Measurements from ENCODE around the gene USP3.
A peak's percentile ranks its signal among the peaks of the same experiment; 100 is the strongest.

The USP3 gene

GRCh38 chr15:63501256-63502089, 2.9 kb upstream of the USP3 start:
- Mint-ChIP-seq H3K4me1 (peaks cover 52% of the 10 kb centered on the region), H3K4me3 (peak overlapping the region; percentile 47), H3K27me3 (no peaks in the 10 kb centered on the region), H3K9me3 (no peaks in the 10 kb centered on the region), H3K36me3 (no peaks in the 10 kb centered on the region), H3K27ac (peak overlapping the region; percentile 75)

GRCh38 chr15:63502137-63502766, 2.1 kb upstream of the USP3 start:
- H3K4me1 Mint-ChIP-seq: peaks cover 60% of the 10 kb centered on the region
- H3K27me3 Mint-ChIP-seq: no peaks in the 10 kb centered on the region
- H3K27ac Mint-ChIP-seq: peak overlapping the region; percentile 64
- H3K4me3 Mint-ChIP-seq: peak overlapping the region; percentile 16
- no peaks in the 10 kb centered on the region for H3K9me3 Mint-ChIP-seq
- H3K36me3 Mint-ChIP-seq: no peaks in the 10 kb centered on the region

DNA sequence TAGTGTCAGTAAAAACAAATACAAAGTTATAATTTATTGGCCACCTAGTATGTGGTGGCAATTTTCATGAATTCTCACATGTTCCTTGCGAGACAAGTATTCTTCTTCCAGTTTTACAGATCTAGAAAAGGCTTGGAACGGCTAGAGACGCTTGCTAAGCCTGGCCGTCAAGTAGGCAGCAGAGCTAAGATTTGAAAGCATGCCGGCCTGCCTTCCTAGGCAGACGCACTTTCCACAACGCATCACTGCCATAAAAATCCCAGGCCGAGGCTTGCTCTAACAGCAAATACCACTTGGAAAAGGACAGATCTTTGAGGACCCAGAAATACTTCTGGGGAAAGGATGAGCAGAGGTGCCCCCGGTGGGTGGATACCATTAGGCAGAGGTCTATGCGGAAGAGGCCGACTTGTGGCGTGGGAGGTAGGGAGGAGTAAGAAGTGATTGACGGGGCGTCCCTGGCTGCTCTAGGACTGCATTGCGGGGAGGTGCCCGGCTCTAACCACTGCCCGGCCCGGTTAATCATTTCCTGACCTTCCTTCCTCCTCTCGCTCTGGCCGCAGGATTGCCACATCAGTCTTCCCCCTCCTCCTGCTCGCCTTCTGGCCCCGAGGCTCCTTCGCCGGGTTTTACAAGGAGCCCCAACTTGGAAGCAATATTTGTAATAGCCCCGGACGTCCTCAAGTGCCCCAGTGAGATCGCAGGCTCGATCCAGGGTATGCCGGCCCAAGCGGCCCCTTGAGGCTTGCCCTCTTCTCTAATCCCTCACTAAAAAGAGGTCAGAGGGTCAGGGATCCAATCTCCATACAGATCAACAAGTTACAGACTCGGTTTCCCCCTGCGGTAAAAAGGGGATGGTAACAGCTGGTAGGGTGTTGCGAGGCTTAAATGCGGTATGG, 1.3 kb upstream of the USP3 start:
- H3K27ac Mint-ChIP-seq: peak overlapping the region; percentile 64
- no peaks in the 10 kb centered on the region for H3K9me3 Mint-ChIP-seq
- no peaks in the 10 kb centered on the region for H3K36me3 Mint-ChIP-seq
- peak overlapping the region; percentile 89 for H3K4me3 Mint-ChIP-seq
- no peaks in the 10 kb centered on the region for H3K27me3 Mint-ChIP-seq
- peaks cover 68% of the 10 kb centered on the region for H3K4me1 Mint-ChIP-seq

GRCh38 chr15:63503739-63504246, 600 bp upstream of the USP3 start:
- no peaks in the 10 kb centered on the region for H3K9me3 Mint-ChIP-seq
- peaks cover 74% of the 10 kb centered on the region for H3K4me1 Mint-ChIP-seq
- peak overlapping the region; percentile 89 for H3K4me3 Mint-ChIP-seq
- H3K27me3 Mint-ChIP-seq: no peaks in the 10 kb centered on the region
- H3K36me3 Mint-ChIP-seq: no peaks in the 10 kb centered on the region
- H3K27ac Mint-ChIP-seq: peak overlapping the region; percentile 64

- peaks cover 76% of the 10 kb centered on the region for H3K4me1 Mint-ChIP-seq
- H3K27me3 Mint-ChIP-seq: no peaks in the 10 kb centered on the region
- H3K36me3 Mint-ChIP-seq: no peaks in the 10 kb centered on the region
- peak overlapping the region; percentile 98 for H3K27ac Mint-ChIP-seq
- peak overlapping the region; percentile 97 for H3K4me3 Mint-ChIP-seq
- H3K9me3 Mint-ChIP-seq: no peaks in the 10 kb centered on the region
These were observed 817 bp downstream of the USP3 start for GRCh38 chr15:63504979-63505841.

DNA sequence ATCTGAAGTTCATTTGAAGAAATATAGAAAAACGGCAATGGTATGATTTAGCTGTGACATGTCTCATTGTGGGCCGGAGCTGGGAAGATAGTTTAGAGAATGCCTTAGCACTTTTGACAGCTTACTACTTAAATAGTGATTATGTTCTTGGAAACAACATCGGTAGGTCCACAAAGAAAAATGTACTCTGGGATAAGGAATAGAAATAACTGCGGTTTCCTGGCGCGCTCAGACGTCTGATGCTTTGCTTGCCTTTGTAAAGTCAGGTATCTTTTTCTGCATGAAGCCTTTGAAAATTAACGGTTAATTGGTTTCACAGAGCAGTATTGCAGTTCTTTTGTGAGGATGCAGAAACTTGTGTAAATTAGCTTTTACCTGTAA, 1.4 kb downstream of the USP3 start:
- Mint-ChIP-seq H3K36me3 (no peaks in the 10 kb centered on the region), H3K27ac (peak overlapping the region; percentile 98), H3K27me3 (no peaks in the 10 kb centered on the region), H3K9me3 (no peaks in the 10 kb centered on the region), H3K4me3 (peak overlapping the region; percentile 97), H3K4me1 (peaks cover 76% of the 10 kb centered on the region)

GRCh38 chr15:63506537-63507035, 2.2 kb downstream of the USP3 start:
- Mint-ChIP-seq H3K9me3 (no peaks in the 10 kb centered on the region), H3K4me1 (peaks cover 74% of the 10 kb centered on the region), H3K4me3 (peak overlapping the region; percentile 97), H3K27me3 (no peaks in the 10 kb centered on the region), H3K27ac (peak overlapping the region; percentile 98), H3K36me3 (no peaks in the 10 kb centered on the region)

DNA sequence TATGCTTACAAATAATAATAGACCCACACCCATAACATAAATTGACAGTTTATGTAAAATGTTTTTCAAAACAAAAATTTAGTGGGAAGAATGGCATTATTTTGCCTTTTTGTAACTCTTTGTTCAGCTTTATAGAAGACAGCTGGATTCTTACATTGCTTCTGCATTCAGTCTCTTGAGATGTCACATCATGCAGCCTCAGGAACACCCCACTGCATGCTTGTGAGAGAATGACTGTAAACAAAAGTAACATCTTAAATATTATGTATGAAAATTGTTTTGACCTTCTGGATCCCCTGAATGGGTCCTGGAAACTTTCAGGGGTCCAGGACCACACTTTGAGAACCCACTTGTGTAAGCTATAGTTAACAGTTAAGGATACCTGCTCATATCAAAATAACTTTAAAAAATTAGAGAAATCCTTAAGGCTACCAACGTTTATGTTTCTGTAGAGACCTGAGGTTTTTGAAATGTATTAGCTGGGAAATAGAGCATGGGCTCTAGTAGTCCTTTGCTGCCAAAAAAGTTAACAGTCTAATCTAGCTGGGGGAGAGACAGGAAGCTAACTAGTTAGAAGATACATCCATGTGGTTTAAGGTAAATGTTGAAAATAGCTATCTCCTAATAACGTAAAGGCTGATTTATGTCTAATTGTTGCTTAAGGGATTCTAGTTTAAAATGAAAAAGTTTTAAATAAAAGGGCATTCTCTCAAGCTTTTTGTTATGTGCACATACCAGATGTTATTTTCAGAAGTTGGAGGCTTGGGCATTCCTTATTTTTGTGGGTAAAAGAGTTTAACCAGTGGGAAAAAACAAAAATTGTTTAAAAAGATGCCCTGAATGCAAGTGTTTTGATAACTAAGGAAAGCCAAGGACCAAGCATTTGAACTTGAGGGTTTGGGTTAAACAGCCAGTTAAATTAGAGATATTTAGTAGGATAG, 3.8 kb downstream of the USP3 start:
- Mint-ChIP-seq H3K4me3 (peak overlapping the region; percentile 97), H3K27ac (peak overlapping the region; percentile 95)

GRCh38 chr15:63509056-63509954, 4.9 kb downstream of the USP3 start:
- no peaks in the 10 kb centered on the region for H3K9me3 Mint-ChIP-seq
- no peaks in the 10 kb centered on the region for H3K27me3 Mint-ChIP-seq
- peak overlapping the region; percentile 97 for H3K4me3 Mint-ChIP-seq
- peaks cover 80% of the 10 kb centered on the region for H3K4me1 Mint-ChIP-seq
- H3K27ac Mint-ChIP-seq: peak overlapping the region; percentile 96
- peaks cover 2% of the 10 kb centered on the region for H3K36me3 Mint-ChIP-seq

More for the DNA sequence above, 3.8 kb downstream of the USP3 start:
- H3K36me3 Mint-ChIP-seq: no peaks in the 10 kb centered on the region
- H3K4me1 Mint-ChIP-seq: peaks cover 74% of the 10 kb centered on the region
- H3K9me3 Mint-ChIP-seq: no peaks in the 10 kb centered on the region
- H3K27me3 Mint-ChIP-seq: no peaks in the 10 kb centered on the region

GRCh38 chr15:63509955-63510940, 5.9 kb downstream of the USP3 start:
- Mint-ChIP-seq H3K27me3 (no peaks in the 10 kb centered on the region), H3K4me3 (peak overlapping the region; percentile 82), H3K9me3 (no peaks in the 10 kb centered on the region), H3K36me3 (peaks cover 3% of the 10 kb centered on the region), H3K4me1 (peaks cover 89% of the 10 kb centered on the region), H3K27ac (peak overlapping the region; percentile 96)

DNA sequence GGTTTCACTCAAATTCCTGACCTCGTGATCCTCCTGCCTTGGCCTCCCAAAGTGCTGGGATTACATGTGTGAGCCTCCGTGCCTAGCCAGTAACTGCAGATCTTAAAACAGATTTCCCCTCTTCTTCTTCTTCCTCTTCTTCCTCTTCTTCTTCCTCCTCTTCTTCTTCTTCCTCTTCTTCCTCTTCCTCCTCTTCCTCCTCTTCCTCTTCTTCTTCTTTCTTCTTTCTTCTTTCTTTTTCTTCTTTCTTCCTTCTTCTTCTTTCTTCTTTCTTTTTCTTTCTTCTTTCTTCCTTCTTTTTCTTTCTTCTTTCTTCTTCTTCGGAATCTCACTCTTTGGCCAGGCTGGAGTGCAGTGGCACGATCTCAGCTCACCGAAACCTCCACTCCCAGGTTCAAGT, 7.8 kb downstream of the USP3 start:
- H3K36me3 Mint-ChIP-seq: peaks cover 4% of the 10 kb centered on the region
- H3K27me3 Mint-ChIP-seq: no peaks in the 10 kb centered on the region
- H3K4me1 Mint-ChIP-seq: peaks cover 98% of the 10 kb centered on the region
- peak overlapping the region; percentile 96 for H3K27ac Mint-ChIP-seq
- H3K4me3 Mint-ChIP-seq: peak overlapping the region; percentile 73
- no peaks in the 10 kb centered on the region for H3K9me3 Mint-ChIP-seq

DNA sequence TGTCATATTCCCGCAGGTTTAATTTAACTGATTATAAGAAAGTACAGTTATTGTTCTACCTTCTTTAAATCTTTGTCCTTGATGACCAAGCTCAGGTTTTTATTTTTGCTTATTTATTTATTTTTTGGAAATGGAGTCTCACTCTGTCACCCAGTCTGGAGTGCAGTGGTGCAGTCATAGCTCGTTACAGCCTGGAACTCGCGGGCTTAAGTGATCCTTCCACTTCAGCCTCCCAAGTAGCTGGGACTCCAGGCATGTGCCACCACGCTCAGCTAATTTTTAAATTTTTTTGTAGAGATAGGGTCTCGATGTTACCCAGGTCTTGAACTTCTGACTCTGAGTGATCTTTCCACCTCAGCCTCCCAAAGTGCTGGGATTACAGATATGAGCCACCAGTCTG, 8.9 kb downstream of the USP3 start:
- Mint-ChIP-seq H3K27ac (peak overlapping the region; percentile 65), H3K4me3 (peak overlapping the region; percentile 11), H3K4me1 (peaks cover 98% of the 10 kb centered on the region), H3K27me3 (no peaks in the 10 kb centered on the region), H3K36me3 (peaks cover 4% of the 10 kb centered on the region), H3K9me3 (no peaks in the 10 kb centered on the region)

Measured in activated naive CD4-positive, alpha-beta T cell treated with anti-CD3 and anti-CD28 coated beads, Interleukin-2, amount 50 U/mL, for 24 hours (primary cell).